Neural crest cell (in vitro differentiated cells): ENCODE measurements around the gene INKA2. TPM values are rescaled to one million over a fixed set of nuclear protein-coding genes. Genes with fewer than 3 reads are reported as not detected.
A peak's percentile ranks its signal among the peaks of the same experiment; 100 is the strongest.

Experiments
- DNase-seq: peaks from one replicate; pipeline ENCODE4 v3.0.0; 2021; ENCODE audit warnings: low read depth, mixed read lengths, low spot score
- H3K27ac Mint-ChIP-seq: one replicate; pipeline ENCODE4 v1.8.0; 2021; ENCODE audit warnings: mild to moderate bottlenecking, mixed read lengths; ENCODE audit not compliant: unreplicated experiment
- H3K27me3 Mint-ChIP-seq: 2 replicates; pipeline ENCODE4 v1.8.0; 2021; ENCODE audit warnings: low read depth, mild to moderate bottlenecking, mixed read lengths
- H3K36me3 Mint-ChIP-seq: 2 replicates; pipeline ENCODE4 v1.8.0; 2021; ENCODE audit warnings: low read depth, mild to moderate bottlenecking, mixed read lengths
- H3K4me1 Mint-ChIP-seq: 2 replicates; pipeline ENCODE4 v1.8.0; 2021; ENCODE audit warnings: mixed read lengths
- H3K4me3 Mint-ChIP-seq: one replicate; pipeline ENCODE4 v1.8.0; 2021; ENCODE audit warnings: mild to moderate bottlenecking, mixed read lengths
- H3K9me3 Mint-ChIP-seq: 2 replicates; pipeline ENCODE4 v1.8.0; 2021; ENCODE audit warnings: mixed read lengths
- CTCF ChIP-seq: fragments of 200-600 bp; sonication (generic); conservative IDR thresholded peaks from 2 replicates; pipeline ENCODE4 v1.5.0; 2021; ENCODE audit warnings: antibody characterized with exemption, mild to moderate bottlenecking
- total RNA-seq: library from RNA; stranded (reverse); gene quantifications from 2 replicates; pipeline ENCODE4 v1.2.1, GENCODE V29; 2021

Gene INKA2
- total RNA-seq, 1 donor from 2014 or later = 3.5 TPM

- peak overlapping the region; percentile 82 for H3K4me3 Mint-ChIP-seq
- H3K9me3 Mint-ChIP-seq = no peaks in the 10 kb centered on the region
- H3K27ac Mint-ChIP-seq = no peak overlapping the region
- no peaks in the 10 kb centered on the region for H3K27me3 Mint-ChIP-seq
- peaks cover 2% of the 10 kb centered on the region for H3K36me3 Mint-ChIP-seq
- no peak for TF ChIP-seq CTCF
- DNase-seq = no peak
- H3K4me1 Mint-ChIP-seq = peaks cover 30% of the 10 kb centered on the region
Observed at GRCh38 chr1:111758373-111758772, 19.2 kb upstream of the INKA2 start.

- peaks cover 2% of the 10 kb centered on the region for H3K36me3 Mint-ChIP-seq
- peak overlapping the region; percentile 96 for H3K4me3 Mint-ChIP-seq
- no peak for TF ChIP-seq CTCF
- peak overlapping the region; percentile 25 for H3K27ac Mint-ChIP-seq
- no peak for DNase-seq
- H3K9me3 Mint-ChIP-seq = no peaks in the 10 kb centered on the region
- peaks cover 30% of the 10 kb centered on the region for H3K4me1 Mint-ChIP-seq
- H3K27me3 Mint-ChIP-seq = no peaks in the 10 kb centered on the region
Observed at GRCh38 chr1:111756124-111756513, 16.9 kb upstream of the INKA2 start.

- peak; percentile 85 for TF ChIP-seq CTCF
- peak; percentile 82 for DNase-seq
- peaks cover 30% of the 10 kb centered on the region for H3K4me1 Mint-ChIP-seq
- no peaks in the 10 kb centered on the region for H3K9me3 Mint-ChIP-seq
- peak within 1 kb of the TSS; percentile 99 for H3K27ac Mint-ChIP-seq
- H3K4me3 Mint-ChIP-seq = peak within 1 kb of the TSS; percentile 96
- no peaks in the 10 kb centered on the region for H3K27me3 Mint-ChIP-seq
- peaks cover 2% of the 10 kb centered on the region for H3K36me3 Mint-ChIP-seq
Observed at GRCh38 chr1:111755331-111756123, 16.3 kb upstream of the INKA2 start, which contains the start of gene DDX20. Gene DDX20 (plus strand): TSS chr1:111755901. CDS start chr1:111755925, 24 bp downstream.

- Mint-ChIP-seq H3K4me1 (peaks cover 31% of the 10 kb centered on the region), H3K27me3 (no peaks in the 10 kb centered on the region), H3K36me3 (peaks cover 2% of the 10 kb centered on the region), H3K9me3 (no peaks in the 10 kb centered on the region), H3K4me3 (peak overlapping the region; percentile 96), H3K27ac (peak overlapping the region; percentile 99)
- DNase-seq = peak; percentile 40
- no peak for TF ChIP-seq CTCF
Observed at GRCh38 chr1:111754984-111755330, 15.8 kb upstream of the INKA2 start.

DNA sequence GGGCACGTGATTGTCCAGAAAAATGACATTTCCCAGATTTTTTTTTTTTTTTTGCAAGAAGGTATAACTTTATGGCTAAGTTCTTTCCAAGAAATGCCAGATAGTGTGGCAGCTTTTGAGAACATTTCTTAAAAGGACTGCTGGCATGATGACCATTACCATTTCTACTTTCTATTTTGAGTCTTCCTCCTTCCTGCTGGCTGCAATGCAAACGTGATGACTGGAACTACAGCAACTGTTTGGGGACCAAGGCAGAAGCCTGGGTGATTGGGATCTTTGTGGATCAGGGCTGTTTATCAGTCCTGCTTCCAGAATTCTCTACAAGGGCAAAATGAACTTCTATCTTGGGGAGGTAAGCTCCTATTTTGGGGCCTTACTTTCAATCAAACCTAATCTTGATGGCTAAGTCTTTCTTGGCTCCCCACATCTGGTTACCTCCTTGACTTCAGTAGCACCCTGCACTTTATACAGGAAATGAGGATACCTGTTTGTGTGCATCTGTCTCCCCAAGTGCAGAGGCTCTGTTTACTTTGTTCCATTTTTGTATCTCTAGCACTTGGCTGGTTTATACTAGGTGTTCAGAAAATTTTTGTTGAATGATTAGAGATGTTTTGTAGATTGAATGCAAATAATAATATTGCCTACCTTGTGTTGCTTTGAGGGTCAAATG is 12.8 kb upstream of the INKA2 start:
- TF ChIP-seq CTCF = no peak
- Mint-ChIP-seq H3K27ac (no peak overlapping the region), H3K4me3 (no peak overlapping the region)

More for the DNA sequence above, 12.8 kb upstream of the INKA2 start:
- no peaks in the 10 kb centered on the region for H3K36me3 Mint-ChIP-seq
- peaks cover 42% of the 10 kb centered on the region for H3K4me1 Mint-ChIP-seq
- DNase-seq = no peak
- H3K9me3 Mint-ChIP-seq = no peaks in the 10 kb centered on the region
- no peaks in the 10 kb centered on the region for H3K27me3 Mint-ChIP-seq
